ENCODE data around the gene RASSF3. TPM values are rescaled to one million over a fixed set of nuclear protein-coding genes. Genes with fewer than 3 reads are reported as not detected.
A peak's percentile ranks its signal among the peaks of the same experiment; 100 is the strongest.

The RASSF3 gene
- total and polyA plus RNA-seq, 2 donors from 2014 or later, result 8.2 to 35.6 TPM

- no peak for FAIRE-seq
- H3K4me1 ChIP-seq (ENCODE audit: control insufficient read depth in 2 of 3, insufficient read depth in 2 of 3, low read depth in 1 of 3, low read length in 3 of 3), result no peaks in the 10 kb centered on the region
- H3K27ac ChIP-seq (ENCODE audit: low read depth in 2 of 2, low read length in 2 of 2), result no peak overlapping the region
- H3K36me3 ChIP-seq (ENCODE audit: control insufficient read depth in 2 of 3, insufficient read depth in 3 of 3, low read length in 3 of 3), result no peaks in the 10 kb centered on the region
- no peak for TF ChIP-seq CTCF (IDR thresholded peaks at IDR 0.05; ENCODE audit: borderline replicate concordance, extremely low read depth, insufficient read depth)
- H3K27me3 ChIP-seq (ENCODE audit: control insufficient read depth, insufficient read depth, low read length), result no peaks in the 10 kb centered on the region
- peaks cover 2 to 6% (median 5%) of the 10 kb centered on the region in 3 donors for H3K9me3 ChIP-seq (ENCODE audit: control insufficient read depth in 2 of 3, insufficient read depth in 1 of 3, low read length in 3 of 3)
- DNase-seq, result peak in 1 of 5 donors; percentile 49
- H3K4me3 ChIP-seq (ENCODE audit: low read length in 3 of 3), result no peak overlapping the region
- intact Hi-C loops (cut with DNase I), result no loop called here
- no peak overlapping the region for H3K9ac ChIP-seq (ENCODE audit: low read length in 3 of 3)
These were observed 40.2 kb upstream of the RASSF3 start for GRCh38 chr12:64569923-64570691.

- FAIRE-seq (no peak), DNase-seq (no peak)
- Histone ChIP-seq H3K4me1 (ENCODE audit: control insufficient read depth in 2 of 3, insufficient read depth in 2 of 3, low read depth in 1 of 3, low read length in 3 of 3) (no peaks in the 10 kb centered on the region), H3K27me3 (ENCODE audit: control insufficient read depth, insufficient read depth, low read length) (no peaks in the 10 kb centered on the region), H3K27ac (ENCODE audit: low read depth in 2 of 2, low read length in 2 of 2) (no peak overlapping the region), H3K36me3 (ENCODE audit: control insufficient read depth in 2 of 3, insufficient read depth in 3 of 3, low read length in 3 of 3) (no peaks in the 10 kb centered on the region), H3K9ac (ENCODE audit: low read length in 3 of 3) (no peak overlapping the region), H3K4me3 (ENCODE audit: low read length in 3 of 3) (no peak overlapping the region), H3K9me3 (ENCODE audit: control insufficient read depth in 2 of 3, insufficient read depth in 1 of 3, low read length in 3 of 3) (peaks cover 2 to 6% (median 5%) of the 10 kb centered on the region in 3 donors)
- no peak for TF ChIP-seq CTCF (IDR thresholded peaks at IDR 0.05; ENCODE audit: borderline replicate concordance, extremely low read depth, insufficient read depth)
- intact Hi-C loops (cut with DNase I), result no loop called here
These were observed 38.9 kb upstream of the RASSF3 start for GRCh38 chr12:64571411-64571810.

GRCh38 chr12:64572241-64572640 is 38.1 kb upstream of the RASSF3 start:
- H3K27ac ChIP-seq (ENCODE audit: low read depth in 2 of 2, low read length in 2 of 2), result no peak overlapping the region
- no peaks in the 10 kb centered on the region for H3K27me3 ChIP-seq (ENCODE audit: control insufficient read depth, insufficient read depth, low read length)
- no peak overlapping the region for H3K9ac ChIP-seq (ENCODE audit: low read length in 3 of 3)
- H3K4me3 ChIP-seq (ENCODE audit: low read length in 3 of 3), result no peak overlapping the region
- no peak for DNase-seq
- TF ChIP-seq CTCF (IDR thresholded peaks at IDR 0.05; ENCODE audit: borderline replicate concordance, extremely low read depth, insufficient read depth), result no peak
- H3K36me3 ChIP-seq (ENCODE audit: control insufficient read depth in 2 of 3, insufficient read depth in 3 of 3, low read length in 3 of 3), result no peaks in the 10 kb centered on the region
- no peak for FAIRE-seq
- no peaks in the 10 kb centered on the region for H3K4me1 ChIP-seq (ENCODE audit: control insufficient read depth in 2 of 3, insufficient read depth in 2 of 3, low read depth in 1 of 3, low read length in 3 of 3)
- intact Hi-C loops (cut with DNase I), result no loop called here
- H3K9me3 ChIP-seq (ENCODE audit: control insufficient read depth in 2 of 3, insufficient read depth in 1 of 3, low read length in 3 of 3), result peaks cover 2 to 6% (median 5%) of the 10 kb centered on the region in 3 donors
